ENCODE results near the gene GRAMD2B.

DNA sequence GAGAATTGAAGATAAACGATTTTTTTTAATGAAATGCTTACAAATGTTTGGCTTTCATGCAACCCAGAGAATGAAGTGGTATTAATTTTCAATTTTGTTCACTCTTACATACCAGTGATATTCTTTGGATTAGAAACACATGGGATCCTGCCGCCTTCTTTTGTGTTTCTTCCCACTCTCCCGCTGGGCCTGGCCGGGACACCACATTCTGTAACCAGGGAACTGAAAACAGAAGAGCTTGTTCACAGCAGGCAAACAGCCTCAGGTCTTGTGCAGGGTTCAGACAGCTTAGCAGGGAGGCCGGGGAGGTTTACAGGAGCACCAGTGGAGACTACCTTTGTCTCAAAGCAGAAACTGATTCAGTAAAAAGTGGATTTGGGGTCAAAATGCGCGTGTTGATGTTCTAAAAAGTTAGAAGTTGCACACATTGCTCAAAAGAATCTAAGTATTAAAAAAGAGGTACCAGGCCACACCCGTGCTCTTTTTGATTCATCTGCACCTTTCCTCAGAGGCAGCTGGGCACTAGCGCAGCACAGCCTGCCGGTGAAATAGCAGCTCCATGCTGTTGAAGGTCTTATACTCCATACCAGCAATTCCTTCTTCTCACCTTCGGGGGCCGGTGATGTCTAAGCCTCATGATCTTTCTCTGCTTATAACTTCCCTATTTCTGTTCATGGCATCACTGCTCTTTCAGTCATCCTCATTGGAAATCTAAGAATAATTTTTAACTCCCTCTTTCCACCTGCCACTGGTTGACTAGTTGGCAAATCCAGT is 67.1 kb downstream of the GRAMD2B start:
- TF ChIP-seq, protein P1, sequence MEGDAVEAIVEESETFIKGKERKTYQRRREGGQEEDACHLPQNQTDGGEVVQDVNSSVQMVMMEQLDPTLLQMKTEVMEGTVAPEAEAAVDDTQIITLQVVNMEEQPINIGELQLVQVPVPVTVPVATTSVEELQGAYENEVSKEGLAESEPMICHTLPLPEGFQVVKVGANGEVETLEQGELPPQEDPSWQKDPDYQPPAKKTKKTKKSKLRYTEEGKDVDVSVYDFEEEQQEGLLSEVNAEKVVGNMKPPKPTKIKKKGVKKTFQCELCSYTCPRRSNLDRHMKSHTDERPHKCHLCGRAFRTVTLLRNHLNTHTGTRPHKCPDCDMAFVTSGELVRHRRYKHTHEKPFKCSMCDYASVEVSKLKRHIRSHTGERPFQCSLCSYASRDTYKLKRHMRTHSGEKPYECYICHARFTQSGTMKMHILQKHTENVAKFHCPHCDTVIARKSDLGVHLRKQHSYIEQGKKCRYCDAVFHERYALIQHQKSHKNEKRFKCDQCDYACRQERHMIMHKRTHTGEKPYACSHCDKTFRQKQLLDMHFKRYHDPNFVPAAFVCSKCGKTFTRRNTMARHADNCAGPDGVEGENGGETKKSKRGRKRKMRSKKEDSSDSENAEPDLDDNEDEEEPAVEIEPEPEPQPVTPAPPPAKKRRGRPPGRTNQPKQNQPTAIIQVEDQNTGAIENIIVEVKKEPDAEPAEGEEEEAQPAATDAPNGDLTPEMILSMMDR (IDR thresholded peaks at IDR 0.05; ENCODE audit: insufficient read depth, low read depth, low read length): peak; percentile 20
- TF ChIP-seq EZH2 (IDR thresholded peaks at IDR 0.05; ENCODE audit: insufficient read depth, low read length): no peak
